HG02973 (cell line): Measurements from ENCODE around the gene STRAP.
A peak's percentile ranks its signal among the peaks of the same experiment; 100 is the strongest.
"Not testable (repeated sequence)": the region's sequence is repeated elsewhere in the genome, so short reads cannot be mapped to it uniquely, and the experiment has no call there.

Experiments
- ATAC-seq: cut with Tn5 transposase; IDR thresholded peaks from one replicate; pipeline ENCODE4 v1.9.1; 2021; ENCODE audit warnings: moderate library complexity; ENCODE audit not compliant: unreplicated experiment

Gene STRAP

DNA sequence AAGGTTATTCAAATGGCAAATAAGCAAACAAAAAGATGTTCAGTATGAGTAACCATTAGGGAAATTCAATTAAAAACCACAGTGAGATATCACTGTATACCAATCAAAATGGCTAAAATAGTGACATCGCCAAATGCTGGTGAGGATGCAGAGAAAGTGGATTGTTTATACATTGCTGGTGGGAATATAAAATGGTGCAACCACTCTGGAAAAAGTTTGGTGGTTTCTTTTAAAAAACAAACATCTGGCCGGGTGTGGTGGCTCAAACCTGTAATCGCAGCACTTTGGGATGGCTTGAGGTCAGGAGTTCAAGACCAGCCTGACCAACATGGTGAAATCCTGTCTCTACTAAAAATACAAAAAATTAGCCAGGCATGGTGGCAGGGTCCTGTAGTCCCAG, 14.0 kb upstream of the STRAP start:
- ATAC-seq, result no peak

DNA sequence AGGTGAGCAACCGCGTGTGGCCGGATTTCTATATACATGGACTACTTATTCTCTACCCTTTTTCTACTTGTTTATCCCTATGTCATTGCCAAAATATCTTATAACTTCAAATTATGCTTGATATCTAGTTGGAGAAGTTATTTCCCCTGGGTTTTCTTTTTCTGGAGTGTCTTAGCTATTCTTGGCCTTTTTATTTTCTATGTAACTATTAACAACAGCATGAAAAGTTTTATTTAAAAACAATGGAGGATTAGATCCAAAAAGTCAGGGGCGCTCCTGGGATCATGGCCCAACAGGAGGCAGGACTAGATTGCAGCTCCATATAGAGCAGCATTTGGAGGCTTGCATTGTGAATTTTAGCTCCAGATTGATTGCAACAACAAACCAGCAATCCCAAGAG, 8.6 kb upstream of the STRAP start:
- no peak for ATAC-seq

DNA sequence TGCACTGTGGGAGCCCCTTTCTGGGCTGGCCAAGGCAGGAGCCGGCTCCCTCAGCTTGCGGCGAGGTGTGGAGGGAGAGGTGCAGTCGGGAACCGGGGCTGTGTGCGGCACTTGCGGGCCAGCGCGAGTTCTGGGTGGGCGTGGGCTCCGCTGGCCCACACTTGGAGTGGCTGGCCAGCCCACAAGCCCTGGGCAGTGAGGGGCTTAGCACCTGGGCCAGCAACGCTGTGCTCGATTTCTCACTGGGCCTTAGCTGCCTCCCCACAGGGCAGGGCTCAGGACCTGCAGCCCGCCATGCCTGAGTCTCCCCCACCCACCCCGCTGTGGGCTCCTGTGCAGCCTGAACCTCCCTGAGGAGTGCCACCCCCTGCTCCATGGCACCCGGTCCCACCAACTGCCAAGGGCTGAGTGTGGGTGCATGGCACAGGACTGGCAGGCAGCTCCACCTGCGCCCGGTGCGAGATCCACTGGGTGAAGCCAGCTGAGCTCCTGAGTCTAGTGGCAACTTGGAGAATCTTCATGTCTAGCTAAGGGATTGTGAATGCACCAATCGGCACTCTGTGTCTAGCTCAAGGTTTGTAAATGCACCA, 7.5 kb upstream of the STRAP start:
- ATAC-seq, result not testable (repeated sequence)

DNA sequence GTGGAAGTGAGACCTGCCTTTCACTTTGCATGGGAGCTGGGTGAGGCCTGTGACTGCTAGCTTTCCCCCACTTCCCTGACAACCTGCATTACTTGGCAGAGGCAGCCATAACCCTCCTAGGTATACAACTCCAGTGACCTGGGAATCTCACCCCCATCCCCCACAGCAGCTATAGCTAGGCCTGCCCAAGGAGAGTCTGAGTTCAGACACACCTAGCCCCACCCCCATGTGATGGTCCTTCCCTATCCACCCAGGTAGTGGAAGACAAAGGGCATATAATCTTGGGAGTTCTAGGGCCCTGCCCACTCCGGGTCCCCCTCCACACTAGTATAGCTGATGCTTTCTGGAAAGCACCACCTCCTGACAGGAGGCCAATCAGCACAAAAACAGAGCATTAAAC, 6.3 kb upstream of the STRAP start:
- ATAC-seq, result no peak

DNA sequence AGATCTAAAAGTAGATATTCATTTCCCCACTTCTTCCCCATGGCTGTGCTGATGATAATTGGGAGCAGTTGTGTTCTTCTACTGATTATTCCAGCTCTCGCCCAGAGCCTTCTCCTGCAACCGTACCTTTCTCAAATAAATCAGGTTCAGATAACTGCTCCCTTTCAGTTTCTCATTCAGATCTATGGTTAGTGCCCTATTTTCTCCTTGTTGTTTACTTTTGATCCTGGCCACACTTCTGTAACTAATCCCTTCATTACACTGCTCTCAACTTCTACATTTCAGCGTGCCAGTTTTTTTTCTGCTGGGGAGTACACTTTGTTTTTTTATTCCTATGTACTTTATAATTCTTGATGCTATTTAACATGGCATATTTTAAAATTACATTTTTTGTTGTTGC, 2.8 kb upstream of the STRAP start:
- no peak for ATAC-seq

DNA sequence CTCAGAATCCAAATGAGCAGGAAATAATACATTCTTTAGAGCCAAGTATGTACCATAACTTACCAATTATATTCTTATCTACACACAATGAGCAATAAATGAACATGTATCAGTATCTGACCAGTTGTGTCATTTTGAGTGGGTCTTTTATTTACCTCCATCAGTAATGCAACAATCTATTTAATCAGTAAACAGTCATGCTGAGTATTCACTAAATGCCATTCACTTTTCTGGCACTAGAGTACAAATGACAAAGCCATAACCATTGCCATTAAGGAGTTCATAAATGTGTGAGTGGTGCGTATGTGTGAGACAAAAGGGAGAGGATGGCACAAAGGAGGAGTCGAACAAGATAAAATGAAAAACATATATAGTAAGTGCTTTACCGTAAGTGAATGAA, 1.5 kb upstream of the STRAP start:
- ATAC-seq, result no peak

DNA sequence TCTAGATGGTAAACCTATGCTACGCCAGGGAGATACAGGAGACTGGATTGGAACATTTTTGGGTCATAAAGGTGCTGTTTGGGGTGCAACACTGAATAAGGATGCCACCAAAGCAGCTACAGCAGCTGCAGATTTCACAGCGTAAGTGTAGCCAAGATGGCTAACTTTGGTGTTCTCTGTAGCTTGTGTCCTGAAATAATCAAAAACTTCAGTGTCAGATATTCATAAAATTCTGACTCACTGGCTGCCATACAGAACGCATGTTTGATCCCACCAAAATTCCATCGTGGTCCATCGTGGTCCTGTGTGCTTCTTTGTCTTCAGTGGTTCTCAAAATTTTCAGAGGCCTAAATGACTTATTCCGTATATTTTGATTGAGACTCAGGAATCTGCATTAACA, 1.3 kb downstream of the STRAP start:
- no peak for ATAC-seq

DNA sequence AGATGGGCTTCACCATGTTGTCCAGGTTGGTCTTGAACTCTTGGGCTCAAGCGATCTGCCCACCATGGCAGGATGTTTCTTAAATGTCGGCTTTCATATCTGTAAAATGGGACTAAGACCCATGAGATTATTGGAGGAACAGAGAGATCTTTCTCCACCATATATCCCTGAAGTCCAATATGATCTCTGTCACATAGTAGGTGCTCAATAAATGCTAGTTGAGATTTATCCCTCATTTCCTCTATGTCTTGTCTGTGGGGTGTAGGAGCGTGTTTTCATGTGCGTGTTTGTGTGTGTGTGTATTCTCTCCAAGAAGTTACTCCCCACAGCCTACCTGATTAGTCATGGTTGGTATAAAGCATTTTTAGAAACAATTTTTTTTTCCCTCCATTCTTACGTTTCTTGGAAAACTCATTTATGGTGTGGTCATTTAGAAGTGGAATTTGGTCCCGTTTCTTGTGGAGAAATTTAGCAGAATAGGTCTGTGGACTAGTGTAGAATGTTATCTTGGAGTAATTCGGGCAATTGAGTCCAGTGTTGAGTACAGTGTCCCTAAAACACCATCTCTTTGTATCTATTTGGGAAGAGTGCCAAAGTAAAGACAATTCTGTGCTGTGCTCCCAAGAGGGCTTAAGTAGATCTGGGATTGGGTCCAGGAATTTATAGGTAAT, 4.3 kb downstream of the STRAP start:
- ATAC-seq, result no peak

DNA sequence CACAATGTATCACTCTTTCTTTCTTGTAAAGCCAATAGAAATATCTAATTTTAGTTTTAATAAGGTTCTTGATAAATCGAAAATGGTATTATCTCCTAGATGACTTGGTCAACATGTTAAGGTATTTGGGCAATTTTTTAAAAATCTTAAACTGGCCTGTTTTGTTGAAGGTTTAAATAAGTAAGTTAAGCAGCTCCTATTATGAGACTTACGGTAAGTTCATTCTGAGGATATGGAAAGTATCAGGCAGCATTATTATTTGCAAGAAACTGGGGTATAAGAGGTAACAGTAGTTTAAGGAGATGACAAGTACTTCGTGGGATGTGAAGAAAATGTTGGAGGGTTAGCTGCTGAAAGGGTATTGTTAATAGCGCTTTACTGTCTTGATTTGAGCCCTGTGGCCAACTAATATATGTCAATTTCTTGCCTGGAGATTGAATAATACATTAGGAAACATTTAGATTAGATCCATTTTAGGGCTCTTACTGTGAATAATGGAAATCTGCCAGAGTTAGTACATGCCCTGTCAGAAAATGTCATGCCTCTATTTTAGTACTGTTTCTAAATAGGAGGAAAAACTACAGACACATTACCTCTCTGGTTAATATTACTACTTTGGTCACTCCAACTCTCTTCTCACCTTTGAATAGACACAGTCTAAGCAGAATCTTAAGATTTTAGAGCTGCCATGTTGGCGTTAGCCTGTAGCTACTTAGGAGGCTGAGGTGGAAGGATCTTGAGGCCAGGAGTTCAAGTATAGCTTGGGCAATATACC, 5.0 kb downstream of the STRAP start:
- ATAC-seq, result no peak

DNA sequence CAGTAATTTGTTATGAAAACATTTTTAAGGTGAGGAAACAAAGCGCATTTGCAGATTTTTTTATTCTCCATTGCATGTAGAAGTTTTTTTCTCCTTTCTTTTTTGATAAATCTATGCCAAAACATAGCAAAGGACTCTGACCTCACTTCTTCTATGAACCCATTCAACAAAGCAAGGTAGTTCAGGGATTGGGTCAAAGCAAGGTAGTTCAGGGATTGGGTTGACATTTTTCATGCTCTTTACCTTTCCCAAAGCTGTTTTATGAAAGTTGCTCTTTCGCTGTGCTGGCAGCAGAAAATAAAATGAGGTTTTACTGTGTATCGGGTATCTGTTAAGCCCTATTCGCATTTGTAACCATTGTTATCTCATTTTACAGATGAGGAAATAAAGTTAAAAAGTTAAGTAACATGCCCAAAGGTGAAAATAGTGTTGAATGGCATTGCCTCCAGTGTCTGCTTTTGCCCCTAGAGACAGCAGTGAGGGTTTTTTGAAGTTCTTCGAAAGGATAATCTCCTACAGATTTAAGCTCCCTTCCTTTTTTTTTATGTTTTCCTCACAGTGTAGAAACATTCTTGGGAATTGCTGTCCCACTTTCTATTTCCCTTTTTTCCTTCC, 10.6 kb downstream of the STRAP start:
- ATAC-seq, result no peak

DNA sequence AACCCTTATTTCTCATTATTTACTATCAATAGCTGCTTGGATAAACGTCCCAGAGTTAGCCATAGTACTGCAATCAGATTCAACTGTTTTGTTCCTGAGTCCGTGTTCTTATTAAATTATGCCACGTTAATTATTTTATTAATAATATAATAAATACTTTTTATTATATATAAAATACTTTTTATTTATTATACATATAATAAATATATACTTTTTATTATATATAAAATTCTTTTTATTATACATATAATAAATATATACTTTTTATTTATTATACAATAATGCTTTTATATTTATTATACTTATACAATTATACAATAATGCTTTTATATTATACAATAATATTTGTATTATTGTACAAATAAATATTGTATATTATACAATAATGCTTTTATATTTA, 11.1 kb downstream of the STRAP start:
- no peak for ATAC-seq

DNA sequence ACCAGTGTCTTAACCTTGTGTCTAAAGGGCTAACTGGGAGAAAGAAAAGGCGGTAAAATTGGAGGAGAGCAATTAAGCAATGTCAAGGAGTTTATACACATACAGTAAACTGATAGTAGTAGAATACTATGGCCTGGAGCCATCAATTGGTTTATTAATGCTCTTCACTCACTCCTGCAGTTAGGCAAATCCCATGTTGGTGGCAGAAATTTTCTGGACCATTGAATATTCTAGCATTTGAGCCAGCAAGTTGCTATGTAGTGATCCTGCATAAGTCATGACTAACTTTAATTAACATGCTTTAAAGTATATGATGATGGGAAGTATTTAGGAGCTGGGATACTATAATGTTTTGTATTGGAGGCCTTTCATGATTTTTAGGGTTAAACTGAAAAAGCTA, 14.7 kb downstream of the STRAP start:
- no peak for ATAC-seq

DNA sequence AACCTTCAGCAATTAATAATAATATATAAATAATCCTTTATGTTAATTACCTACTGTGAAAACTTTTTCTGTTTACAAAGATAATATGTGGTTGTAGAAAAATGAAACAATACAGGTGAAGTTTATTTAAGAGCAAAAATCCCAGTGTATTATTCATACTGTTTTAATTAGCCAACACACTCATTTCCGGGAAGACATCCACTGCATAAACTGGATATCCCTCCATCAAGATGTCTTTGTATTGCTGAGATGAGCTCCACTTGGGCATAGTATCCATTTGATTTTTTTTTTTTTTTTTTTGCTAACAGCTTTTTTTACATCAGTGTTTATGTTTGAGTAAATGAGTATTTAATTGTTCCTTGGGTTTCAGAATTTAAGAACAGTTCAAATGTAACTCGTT, 15.2 kb downstream of the STRAP start:
- no peak for ATAC-seq

DNA sequence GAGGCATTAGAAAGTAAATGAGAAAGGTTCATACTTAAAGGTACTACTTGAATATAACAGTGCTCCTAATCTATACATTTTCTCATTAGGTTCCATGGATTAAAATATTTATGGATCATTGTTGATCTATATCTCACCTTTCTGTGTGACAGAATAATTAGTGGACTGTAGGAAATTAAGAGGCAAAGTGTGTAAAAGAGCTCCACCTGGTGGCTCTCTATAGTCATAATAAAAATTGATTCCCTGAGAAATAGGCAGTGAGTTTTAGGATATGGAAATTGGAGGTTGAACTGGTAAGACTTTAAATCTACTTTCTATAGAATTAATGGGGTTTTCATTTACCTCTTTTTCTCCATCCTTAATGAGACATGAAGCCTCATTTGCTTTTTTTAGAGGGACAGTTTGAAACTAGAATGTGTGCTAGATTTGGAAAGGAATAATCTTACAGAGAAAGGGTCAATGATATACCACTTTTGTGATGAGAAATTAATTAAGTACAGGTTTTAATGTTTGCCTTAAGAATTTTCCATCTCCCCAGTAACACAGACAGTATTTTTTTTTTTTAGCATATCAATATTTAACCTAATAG, 17.2 kb downstream of the STRAP start:
- ATAC-seq, result no peak

DNA sequence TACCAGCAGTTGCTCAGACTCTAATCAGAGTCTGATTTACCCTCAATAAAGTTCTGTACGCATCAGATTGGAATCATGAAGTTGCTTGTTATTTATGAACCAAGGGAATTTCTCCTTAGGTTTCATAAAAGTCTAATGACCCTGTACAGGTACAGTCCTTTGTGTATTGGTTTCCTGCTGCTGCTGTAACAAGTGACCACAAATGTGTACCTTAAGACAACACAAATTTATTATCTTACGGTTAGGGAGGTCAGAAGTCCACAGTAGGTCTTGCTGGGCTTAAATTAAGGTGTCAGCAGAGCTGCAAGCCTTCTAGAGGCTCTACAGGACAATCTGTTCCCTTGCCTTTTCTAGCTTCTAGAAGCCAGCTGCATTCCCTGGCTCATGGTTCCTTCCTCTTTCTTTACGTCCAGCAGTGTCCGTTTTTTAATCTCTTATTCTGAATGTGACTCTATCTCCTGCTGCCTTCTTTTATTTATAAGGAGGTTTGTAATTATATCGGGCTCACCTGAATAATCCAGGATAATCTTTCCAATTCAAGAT, 22.3 kb downstream of the STRAP start:
- ATAC-seq, result no peak

DNA sequence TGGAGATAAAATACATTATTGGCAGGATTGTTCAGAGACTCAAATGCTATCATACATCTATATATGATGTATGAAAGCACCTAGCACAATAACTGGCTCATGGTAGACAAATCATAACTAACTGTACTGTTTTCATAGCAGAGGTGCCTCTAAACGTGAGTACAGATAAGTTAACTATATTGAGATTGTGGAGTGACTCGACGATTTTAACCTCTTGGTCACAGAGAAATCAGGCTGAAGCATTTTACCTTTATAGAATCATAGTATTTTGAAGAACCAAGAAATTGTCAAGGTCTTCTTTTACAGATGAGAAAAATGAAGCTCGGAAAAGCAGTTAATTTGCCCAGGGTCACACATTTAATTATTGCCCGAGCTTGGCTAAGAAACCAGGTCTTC, 28.3 kb downstream of the STRAP start:
- no peak for ATAC-seq

DNA sequence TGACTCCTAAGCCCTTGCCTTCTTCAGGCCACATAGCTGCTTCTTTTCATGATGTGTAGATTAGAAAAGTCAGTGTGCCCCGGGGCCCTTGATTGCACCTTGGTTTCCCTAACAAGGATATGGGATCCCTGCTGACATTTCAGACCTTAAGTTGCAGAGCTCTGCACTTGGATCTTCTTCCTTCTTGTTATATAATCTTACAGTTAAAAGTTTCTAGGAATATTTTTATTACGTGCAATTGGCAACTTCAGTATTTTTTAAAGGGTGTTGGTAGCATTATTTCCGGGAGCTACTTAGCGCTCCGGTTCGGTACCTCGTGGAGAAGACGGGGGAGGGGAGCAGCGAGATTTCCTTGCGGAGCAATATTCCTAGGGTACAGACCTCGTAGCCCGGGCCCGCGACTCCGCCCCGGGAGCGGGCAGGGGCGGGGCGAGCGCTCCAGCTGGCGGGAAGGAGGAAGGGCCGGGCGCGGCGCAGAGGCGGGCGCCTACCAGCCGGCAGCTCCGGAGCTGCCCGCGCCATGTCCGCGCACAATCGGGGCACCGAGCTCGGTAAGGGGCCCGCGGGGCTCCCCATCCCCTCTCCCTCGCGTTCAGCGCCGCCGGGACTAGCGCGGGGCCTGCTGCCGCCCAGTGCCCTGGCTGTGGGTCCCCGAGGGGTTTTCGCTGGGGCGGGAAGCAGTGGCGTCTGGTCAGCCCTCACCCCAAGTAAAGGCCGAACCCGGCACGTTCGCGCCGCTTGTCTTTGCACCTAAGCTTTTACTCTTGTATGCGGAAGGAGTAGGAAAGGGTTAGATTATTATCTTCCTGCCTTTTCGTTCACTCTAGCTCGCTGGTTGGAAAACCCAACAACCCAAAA, 28.9 kb downstream of the STRAP start, which contains the start of gene DERA:
TSS of gene DERA (plus strand) at position 469 of the 858 bp plus-strand sequence. CDS start at position 521, 52 bp downstream.
- ATAC-seq, result peak; percentile 88

DNA sequence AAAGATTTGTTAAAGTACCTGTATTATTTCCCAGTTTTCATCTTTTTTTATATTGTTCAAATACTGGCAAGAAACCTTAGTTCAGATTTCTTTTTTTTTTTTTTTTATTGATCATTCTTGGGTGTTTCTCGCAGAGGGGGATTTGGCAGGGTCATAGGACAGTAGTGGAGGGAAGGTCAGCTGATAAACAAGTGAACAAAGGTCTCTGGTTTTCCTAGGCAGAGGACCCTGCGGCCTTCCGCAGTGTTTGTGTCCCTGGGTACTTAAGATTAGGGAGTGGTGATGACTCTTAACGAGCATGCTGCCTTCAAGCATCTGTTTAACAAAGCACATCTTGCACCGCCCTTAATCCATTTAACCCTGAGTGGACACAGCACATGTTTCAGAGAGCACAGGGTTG, 29.7 kb downstream of the STRAP start:
- ATAC-seq, result not testable (repeated sequence)

DNA sequence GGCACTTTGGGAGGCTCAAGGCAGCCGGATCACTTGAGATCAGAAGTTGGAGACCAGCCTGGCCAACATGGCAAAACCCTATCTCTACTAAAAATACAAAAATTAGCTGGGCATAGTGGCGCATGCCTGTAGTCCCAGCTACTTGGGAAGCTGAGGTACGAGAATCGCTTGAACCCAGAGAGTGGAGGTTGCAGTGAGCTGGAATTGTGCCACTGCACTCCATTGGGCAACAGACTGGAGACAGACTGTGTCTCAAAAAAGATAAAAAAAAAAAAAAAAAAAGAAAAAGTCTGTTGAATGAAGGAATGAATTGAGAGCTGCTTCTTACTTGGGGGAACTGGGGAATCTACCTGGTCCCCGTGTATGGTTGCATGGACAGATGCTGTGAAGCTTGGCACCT, 31.9 kb downstream of the STRAP start:
- not testable (repeated sequence) for ATAC-seq

DNA sequence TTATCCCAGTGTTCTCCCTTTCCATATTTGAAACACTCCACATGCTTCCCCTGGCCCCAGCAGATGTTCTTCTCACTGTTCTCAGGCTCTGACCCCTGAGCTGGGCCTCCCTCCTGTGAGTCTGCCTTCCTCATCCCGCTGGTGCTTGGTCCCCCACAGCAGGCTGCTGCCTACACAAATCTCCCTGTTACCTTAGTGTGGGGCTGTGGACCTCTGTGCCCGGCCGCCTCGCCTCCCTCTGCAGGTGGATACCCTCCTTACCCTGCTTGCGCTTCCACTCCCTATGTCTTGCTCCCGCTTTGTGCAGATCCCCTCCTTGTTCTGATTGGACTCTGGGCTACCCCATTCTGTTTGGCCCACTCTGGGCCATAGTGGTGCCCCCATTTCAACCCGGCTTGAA, 35.9 kb downstream of the STRAP start:
- ATAC-seq, result no peak
